Hematopoietic multipotent progenitor cell treated with erythropoietin and hydrocortisone succinate and interleukin-3 and kit ligand, for 15 days (in vitro differentiated cells): ENCODE results near the gene ZCCHC4.

ENCODE experiments used
- DNase-seq: peaks from one replicate; pipeline ENCODE4 v3.0.0-alpha.2; 2015; ENCODE audit warnings: low spot score

Gene ZCCHC4

GRCh38 chr4:25377572-25378436 lies 65.2 kb downstream of the ZCCHC4 start:
- no peak for DNase-seq

GRCh38 chr4:25378437-25378743 lies 65.8 kb downstream of the ZCCHC4 start:
- DNase-seq, result no peak

- no peak for DNase-seq
Measured at GRCh38 chr4:25379591-25379990, 67.0 kb downstream of the ZCCHC4 start.

- DNase-seq, result no peak
Measured at GRCh38 chr4:25383647-25384046, 71.1 kb downstream of the ZCCHC4 start.

GRCh38 chr4:25386926-25387325 lies 74.4 kb downstream of the ZCCHC4 start:
- DNase-seq, result no peak

- DNase-seq, result no peak
Measured at GRCh38 chr4:25397305-25397704, 84.7 kb downstream of the ZCCHC4 start.

GRCh38 chr4:25399510-25399909 lies 86.9 kb downstream of the ZCCHC4 start:
- no peak for DNase-seq

- no peak for DNase-seq
Measured at GRCh38 chr4:25401066-25401465, 88.5 kb downstream of the ZCCHC4 start.

- no peak for DNase-seq
Measured at GRCh38 chr4:25402521-25402920, 89.9 kb downstream of the ZCCHC4 start.

GRCh38 chr4:25403699-25404098 lies 91.1 kb downstream of the ZCCHC4 start:
- DNase-seq, result no peak

GRCh38 chr4:25405453-25405852 lies 92.9 kb downstream of the ZCCHC4 start:
- no peak for DNase-seq

GRCh38 chr4:25406081-25406692 lies 93.6 kb downstream of the ZCCHC4 start:
- no peak for DNase-seq

GRCh38 chr4:25410820-25411529 lies 98.4 kb downstream of the ZCCHC4 start:
- DNase-seq, result no peak

GRCh38 chr4:25413261-25413660 lies 100.7 kb downstream of the ZCCHC4 start:
- DNase-seq, result no peak

GRCh38 chr4:25417014-25417413 lies 104.4 kb downstream of the ZCCHC4 start:
- DNase-seq, result no peak
